K562 (cell line): Measurements from ENCODE around the gene KAZALD1. TPM values are rescaled to one million over a fixed set of nuclear protein-coding genes. Genes with fewer than 3 reads are reported as not detected.

Experiments used
- ATAC-seq: fragments of 200-7000 bp; cut with Tn5 transposase; 3 replicates; pipeline ENCODE4 v1.9.1; 2020; ENCODE audit warnings: moderate library complexity
- BruUV-seq: library from RNA; stranded (reverse); fragments of 400-500 nt; replicated peaks from 2 replicates; lab custom pipeline; 2021; lab: Mats Ljungman, UMichigan
- CTCF ChIA-PET: fragments of 300-600 bp; formaldehyde crosslinking; extraction: SDS; loops from one replicate; lab custom pipeline; 2021; ENCODE audit warnings: low intra/inter-chr PET ratio; lab: Yijun Ruan, JAX
- POLR2A ChIA-PET: fragments of 300-600, 350-650 bp; sonication (Branson Sonifier 250); formaldehyde crosslinking; extraction: SDS; loops from one replicate; lab custom pipeline; 2021; ENCODE audit warnings: antibody characterized with exemption, inconsistent platforms; lab: Yijun Ruan, JAX
- DNase-seq, 4 experiments: peaks; one replicate each; pipeline versions ENCODE4 v3.0.0 to v3.0.0-alpha.2; 2011 to 2018; ENCODE audit warnings: low spot score in 3 of 4, mixed read lengths in 3 of 4; ENCODE audit errors: extremely low read depth in 1 of 4
- FAIRE-seq: peaks from 2 replicates; lab custom pipeline; 2011; peaks lifted over from hg19 to GRCh38; lab: Jason Lieb, UNC
- H2AFZ ChIP-seq: 2 replicates; pipeline ENCODE4 v1.6.0; 2011; ENCODE audit warnings: low read depth, low read length, control low read depth, inconsistent platforms
- H3K27ac ChIP-seq: fragments of 200-600 bp; 3 replicates; pipeline ENCODE4 v1.8.0; 2011; ENCODE audit warnings: low read depth, mild to moderate bottlenecking, control low read depth, inconsistent platforms, low read length, moderate library complexity, mixed read lengths; ENCODE audit errors: extremely low read depth
- H3K27me3 ChIP-seq, 2 experiments: fragments of 300-600 bp in 1 of 2; 2 replicates in 1 of 2; 3 replicates in 1 of 2; pipeline versions ENCODE4 v1.6.0 to v1.8.0; 2011; ENCODE audit warnings: inconsistent platforms in 2 of 2, low read length in 2 of 2, mild to moderate bottlenecking in 1 of 2, mixed read lengths in 1 of 2, moderate library complexity in 1 of 2; ENCODE audit not compliant: control insufficient read depth in 2 of 2, insufficient read depth in 2 of 2
- H3K36me3 ChIP-seq: fragments of 300-600 bp; 3 replicates; pipeline ENCODE4 v1.8.0; 2011; ENCODE audit warnings: mild to moderate bottlenecking, low read length, inconsistent platforms; ENCODE audit not compliant: control insufficient read depth, insufficient read depth
- H3K4me1 ChIP-seq, 2 experiments: fragments of 200-600 bp in 1 of 2; replicated peaks in 1 of 2; 2 replicates in 1 of 2; 3 replicates in 1 of 2; pipeline versions ENCODE4 v1.5.1 to v1.8.0; 2011; ENCODE audit warnings: inconsistent platforms in 2 of 2, low read length in 2 of 2, mild to moderate bottlenecking in 1 of 2, mixed read lengths in 1 of 2, moderate library complexity in 1 of 2; ENCODE audit not compliant: control insufficient read depth in 2 of 2, insufficient read depth in 2 of 2
- H3K4me2 ChIP-seq: 2 replicates; pipeline ENCODE4 v1.6.1; 2011; ENCODE audit warnings: low read length, control low read depth, inconsistent platforms, mixed read lengths; ENCODE audit not compliant: insufficient read depth
- H3K4me3 ChIP-seq: fragments of 200-600 bp; sonication (generic), shearing (Covaris generic); 2 replicates; pipeline ENCODE4 v1.5.1; 2016; ENCODE audit warnings: control low read depth, inconsistent platforms
- H3K79me2 ChIP-seq: fragments of 200-600 bp; 3 replicates; pipeline ENCODE4 v1.8.0; 2011; ENCODE audit warnings: low read length, inconsistent platforms; ENCODE audit not compliant: control insufficient read depth, insufficient read depth
- H3K9ac ChIP-seq, 2 experiments: 2 replicates each; pipeline versions ENCODE4 v1.6.0 to v1.6.1; 2011; ENCODE audit warnings: low read depth in 2 of 2, low read length in 2 of 2, control low read depth in 1 of 2, inconsistent platforms in 1 of 2, mild to moderate bottlenecking in 1 of 2, mixed read lengths in 1 of 2; ENCODE audit not compliant: insufficient read depth in 1 of 2
- H3K9me1 ChIP-seq: one replicate; pipeline ENCODE4 v1.6.0; 2011; ENCODE audit warnings: inconsistent platforms, mild to moderate bottlenecking, low read length, moderate library complexity; ENCODE audit not compliant: control insufficient read depth, insufficient read depth
- H3K9me3 ChIP-seq: replicated peaks from 2 replicates; pipeline ENCODE4 v1.5.1; 2011; ENCODE audit warnings: low read depth, low read length, inconsistent platforms; ENCODE audit not compliant: control insufficient read depth, insufficient read depth
- H4K20me1 ChIP-seq: replicated peaks from 2 replicates; pipeline ENCODE4 v1.6.1; 2011; ENCODE audit warnings: low read length, inconsistent platforms, mixed read lengths; ENCODE audit not compliant: control insufficient read depth, insufficient read depth
- BCOR ChIP-seq: fragments of 450-650 bp; IDR thresholded peaks from 2 replicates; pipeline ENCODE4 v1.6.1; 2016
- L3MBTL2 ChIP-seq: fragments of 450-650 bp; IDR thresholded peaks from 2 replicates; pipeline ENCODE4 v1.6.1; 2016; ENCODE audit warnings: mild to moderate bottlenecking, moderate library complexity
- NFRKB ChIP-seq: fragments of 450-650 bp; IDR thresholded peaks from 2 replicates; pipeline ENCODE4 v1.6.1; 2016; ENCODE audit warnings: low read depth
- POU5F1 ChIP-seq: fragments of 150-350 bp; IDR thresholded peaks from 2 replicates; pipeline ENCODE4 v1.6.1; 2014; ENCODE audit warnings: borderline replicate concordance, low read length, low read depth, mild to moderate bottlenecking; ENCODE audit not compliant: partially characterized antibody
- ZNF644 ChIP-seq: fragments of 200-800 bp; sonication (Bioruptor generic); IDR thresholded peaks from 2 replicates; pipeline ENCODE4 v1.6.1; 2016; ENCODE audit warnings: low read depth, missing genetic modification characterization, missing compliant biosample characterization
- WGBS: fragments of 100-300 bp; shearing (Covaris generic); methylation state at CpG from one replicate; pipeline ENCODE4 v1.1.6; 2016; ENCODE audit warnings: low coverage, mixed read lengths; ENCODE audit not compliant: insufficient coverage; ENCODE audit errors: missing lambda C conversion rate; 5-methylcytosine and 5-hydroxymethylcytosine counted together
- in situ Hi-C: fragments of 300-500 bp; cut with MboI; formaldehyde crosslinking; loops from 4 replicates; pipeline ENCODE4 v1.15.0; 2018; ENCODE audit warnings: inconsistent platforms, mixed read lengths
- intact Hi-C: fragments of 100-400 bp; cut with micrococcal nuclease; formaldehyde crosslinking; loops from 2 replicates; pipeline ENCODE4 v1.14.2; 2022
- polyA plus RNA-seq, 8 experiments: library from polyadenylated mRNA; depleted of rRNA in 4 of 8; stranded (reverse) in 5 of 8; unstranded in 3 of 8; fragments of >200 nt; fragmentation: Nextera tagmentation in 2 of 8; fragmentation: Illumina TruSeq in 1 of 8; extraction: Ambion mirVana in 2 of 8; extraction: Trizol in 1 of 8; gene quantifications; 2 replicates each; pipeline versions ENCODE4 v1.2.1 to v1.2.3, GENCODE V29; 2011 to 2014; ENCODE audit warnings: inconsistent platforms in 1 of 8, missing spikeins in 1 of 8
- total RNA-seq, 7 experiments: library from RNA; depleted of rRNA in 6 of 7; stranded (reverse); fragments of >200 nt in 6 of 7; fragmentation: Illumina TruSeq in 2 of 7; extraction: Trizol in 2 of 7; gene quantifications; 2 replicates each; pipeline versions ENCODE4 v1.2.1 to v1.2.3, GENCODE V29; 2011 to 2021; ENCODE audit warnings: low replicate concordance in 1 of 7
- TF ChIP-seq, protein P1 (sequence below), 2 experiments: IDR thresholded peaks; 2 replicates each; pipeline ENCODE4 v1.6.1; 2011; ENCODE audit warnings: borderline replicate concordance in 1 of 2, control low read depth in 1 of 2, low read depth in 1 of 2, low read length in 1 of 2, mild to moderate bottlenecking in 1 of 2, mixed read lengths in 1 of 2, moderate library complexity in 1 of 2; ENCODE audit not compliant: insufficient read depth in 1 of 2, insufficient read length in 1 of 2, poor library complexity in 1 of 2, severe bottlenecking in 1 of 2; ENCODE audit errors: extremely low read depth in 1 of 2
- TF ChIP-seq, protein P2 (sequence below): fragments of 450-650 bp; IDR thresholded peaks from 2 replicates; pipeline ENCODE4 v1.6.1; 2016; ENCODE audit warnings: mild to moderate bottlenecking, moderate library complexity

KAZALD1 gene
- total and polyA plus RNA-seq, 9 of the 15 experiments (the other 6 are each of a cell fraction or from before 2014, with no cell fraction given) = 0.15 to 10.0 (median 4.9) TPM

DNA sequence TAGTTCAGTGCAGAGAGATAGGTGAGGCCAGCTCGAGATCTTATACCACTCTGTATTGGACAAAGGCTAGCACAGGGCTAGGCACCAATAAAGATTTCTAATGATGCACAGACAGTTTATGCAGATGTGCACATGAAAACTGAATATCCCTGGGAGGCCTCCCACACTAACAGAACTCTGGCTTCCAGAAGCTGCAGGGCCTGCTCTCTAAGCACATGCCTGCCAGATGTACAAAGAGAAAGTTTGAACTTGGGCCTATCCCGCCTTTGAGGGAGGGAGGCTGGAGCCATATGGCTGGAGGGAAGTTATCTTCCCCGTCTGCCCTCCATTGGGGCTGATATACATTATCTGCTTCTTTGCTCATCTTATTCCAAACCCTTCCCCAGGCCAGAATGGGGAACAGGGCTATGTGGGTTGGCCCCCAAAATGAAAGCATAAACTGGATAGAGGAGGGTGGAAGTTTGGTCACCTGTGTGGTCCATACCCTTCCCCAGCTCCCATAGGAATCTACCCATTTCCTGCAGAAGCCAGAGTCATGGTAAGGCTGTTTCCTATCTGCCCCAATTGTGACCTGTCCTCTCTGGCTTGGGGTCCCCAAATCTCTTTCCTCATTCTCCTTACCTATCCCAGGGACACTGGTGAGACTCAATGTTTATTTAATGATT, 3.8 kb downstream of the KAZALD1 start:
- Histone ChIP-seq H3K79me2 (peaks cover 30% of the 10 kb centered on the region), H4K20me1 (no peaks in the 10 kb centered on the region), H3K27me3 (no peaks in the 10 kb centered on the region), H3K36me3 (no peaks in the 10 kb centered on the region), H2AFZ (peak overlapping the region; percentile 83), H3K4me2 (peak overlapping the region; percentile 81), H3K9ac (peak overlapping the region; percentile 69 to 90; a peak in 3 of 4 replicates), H3K4me1 (peaks cover 43 to 73% of the 10 kb centered on the region in 2 experiments), H3K9me1 (no peaks in the 10 kb centered on the region), H3K4me3 (peak overlapping the region; percentile 58), H3K27ac (peak overlapping the region; percentile 88), H3K9me3 (no peaks in the 10 kb centered on the region)
- intact Hi-C loops = loop anchor here (2.0 to 10.0 kb wide), 4 partner anchors 23 to 989 kb away; partner anchors contain the start of genes ARMH3, PDZD7 and SFXN3
- in situ Hi-C loops = no loop called here
- ChIA-PET CTCF (interaction anchor here (2.9 to 3.7 kb wide), 3 partner anchors 15 to 47 kb away, joined by 18 to 37 read pairs (median 20); no protein-coding TSS in a partner anchor), POLR2A (interaction anchor here (0.6 kb wide), 1 partner anchor 9 kb away, joined by 3 read pairs; no protein-coding TSS in a partner anchor)
- ATAC-seq = no peak
- DNase-seq = no peak
- TSS peak; percentile 59 for BruUV-seq
- 24% methylated on average over 2 of the region's 3 CpGs for WGBS
- peak; percentile 23 for FAIRE-seq
- TF ChIP-seq L3MBTL2 (peak; percentile 22; the same call in 1 of the 2 replicates), BCOR (no peak), NFRKB (0 out of 2 replicates have a peak, but pooled peaks have one; percentile 48), ZNF644 (0 out of 2 replicates have a peak, but pooled peaks have one; percentile 36), POU5F1 (no peak)
- TF ChIP-seq, protein P1, sequence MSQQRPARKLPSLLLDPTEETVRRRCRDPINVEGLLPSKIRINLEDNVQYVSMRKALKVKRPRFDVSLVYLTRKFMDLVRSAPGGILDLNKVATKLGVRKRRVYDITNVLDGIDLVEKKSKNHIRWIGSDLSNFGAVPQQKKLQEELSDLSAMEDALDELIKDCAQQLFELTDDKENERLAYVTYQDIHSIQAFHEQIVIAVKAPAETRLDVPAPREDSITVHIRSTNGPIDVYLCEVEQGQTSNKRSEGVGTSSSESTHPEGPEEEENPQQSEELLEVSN (IDR thresholded peaks at IDR 0.05; ENCODE audit: borderline replicate concordance in 1 of 2, extremely low read depth in 1 of 2, insufficient read depth in 1 of 2, insufficient read length in 1 of 2, low read depth in 1 of 2, low read length in 1 of 2, poor library complexity in 1 of 2, severe bottlenecking in 1 of 2) = peak in 1 of 2 experiments; percentile 66
- TF ChIP-seq, protein P2, sequence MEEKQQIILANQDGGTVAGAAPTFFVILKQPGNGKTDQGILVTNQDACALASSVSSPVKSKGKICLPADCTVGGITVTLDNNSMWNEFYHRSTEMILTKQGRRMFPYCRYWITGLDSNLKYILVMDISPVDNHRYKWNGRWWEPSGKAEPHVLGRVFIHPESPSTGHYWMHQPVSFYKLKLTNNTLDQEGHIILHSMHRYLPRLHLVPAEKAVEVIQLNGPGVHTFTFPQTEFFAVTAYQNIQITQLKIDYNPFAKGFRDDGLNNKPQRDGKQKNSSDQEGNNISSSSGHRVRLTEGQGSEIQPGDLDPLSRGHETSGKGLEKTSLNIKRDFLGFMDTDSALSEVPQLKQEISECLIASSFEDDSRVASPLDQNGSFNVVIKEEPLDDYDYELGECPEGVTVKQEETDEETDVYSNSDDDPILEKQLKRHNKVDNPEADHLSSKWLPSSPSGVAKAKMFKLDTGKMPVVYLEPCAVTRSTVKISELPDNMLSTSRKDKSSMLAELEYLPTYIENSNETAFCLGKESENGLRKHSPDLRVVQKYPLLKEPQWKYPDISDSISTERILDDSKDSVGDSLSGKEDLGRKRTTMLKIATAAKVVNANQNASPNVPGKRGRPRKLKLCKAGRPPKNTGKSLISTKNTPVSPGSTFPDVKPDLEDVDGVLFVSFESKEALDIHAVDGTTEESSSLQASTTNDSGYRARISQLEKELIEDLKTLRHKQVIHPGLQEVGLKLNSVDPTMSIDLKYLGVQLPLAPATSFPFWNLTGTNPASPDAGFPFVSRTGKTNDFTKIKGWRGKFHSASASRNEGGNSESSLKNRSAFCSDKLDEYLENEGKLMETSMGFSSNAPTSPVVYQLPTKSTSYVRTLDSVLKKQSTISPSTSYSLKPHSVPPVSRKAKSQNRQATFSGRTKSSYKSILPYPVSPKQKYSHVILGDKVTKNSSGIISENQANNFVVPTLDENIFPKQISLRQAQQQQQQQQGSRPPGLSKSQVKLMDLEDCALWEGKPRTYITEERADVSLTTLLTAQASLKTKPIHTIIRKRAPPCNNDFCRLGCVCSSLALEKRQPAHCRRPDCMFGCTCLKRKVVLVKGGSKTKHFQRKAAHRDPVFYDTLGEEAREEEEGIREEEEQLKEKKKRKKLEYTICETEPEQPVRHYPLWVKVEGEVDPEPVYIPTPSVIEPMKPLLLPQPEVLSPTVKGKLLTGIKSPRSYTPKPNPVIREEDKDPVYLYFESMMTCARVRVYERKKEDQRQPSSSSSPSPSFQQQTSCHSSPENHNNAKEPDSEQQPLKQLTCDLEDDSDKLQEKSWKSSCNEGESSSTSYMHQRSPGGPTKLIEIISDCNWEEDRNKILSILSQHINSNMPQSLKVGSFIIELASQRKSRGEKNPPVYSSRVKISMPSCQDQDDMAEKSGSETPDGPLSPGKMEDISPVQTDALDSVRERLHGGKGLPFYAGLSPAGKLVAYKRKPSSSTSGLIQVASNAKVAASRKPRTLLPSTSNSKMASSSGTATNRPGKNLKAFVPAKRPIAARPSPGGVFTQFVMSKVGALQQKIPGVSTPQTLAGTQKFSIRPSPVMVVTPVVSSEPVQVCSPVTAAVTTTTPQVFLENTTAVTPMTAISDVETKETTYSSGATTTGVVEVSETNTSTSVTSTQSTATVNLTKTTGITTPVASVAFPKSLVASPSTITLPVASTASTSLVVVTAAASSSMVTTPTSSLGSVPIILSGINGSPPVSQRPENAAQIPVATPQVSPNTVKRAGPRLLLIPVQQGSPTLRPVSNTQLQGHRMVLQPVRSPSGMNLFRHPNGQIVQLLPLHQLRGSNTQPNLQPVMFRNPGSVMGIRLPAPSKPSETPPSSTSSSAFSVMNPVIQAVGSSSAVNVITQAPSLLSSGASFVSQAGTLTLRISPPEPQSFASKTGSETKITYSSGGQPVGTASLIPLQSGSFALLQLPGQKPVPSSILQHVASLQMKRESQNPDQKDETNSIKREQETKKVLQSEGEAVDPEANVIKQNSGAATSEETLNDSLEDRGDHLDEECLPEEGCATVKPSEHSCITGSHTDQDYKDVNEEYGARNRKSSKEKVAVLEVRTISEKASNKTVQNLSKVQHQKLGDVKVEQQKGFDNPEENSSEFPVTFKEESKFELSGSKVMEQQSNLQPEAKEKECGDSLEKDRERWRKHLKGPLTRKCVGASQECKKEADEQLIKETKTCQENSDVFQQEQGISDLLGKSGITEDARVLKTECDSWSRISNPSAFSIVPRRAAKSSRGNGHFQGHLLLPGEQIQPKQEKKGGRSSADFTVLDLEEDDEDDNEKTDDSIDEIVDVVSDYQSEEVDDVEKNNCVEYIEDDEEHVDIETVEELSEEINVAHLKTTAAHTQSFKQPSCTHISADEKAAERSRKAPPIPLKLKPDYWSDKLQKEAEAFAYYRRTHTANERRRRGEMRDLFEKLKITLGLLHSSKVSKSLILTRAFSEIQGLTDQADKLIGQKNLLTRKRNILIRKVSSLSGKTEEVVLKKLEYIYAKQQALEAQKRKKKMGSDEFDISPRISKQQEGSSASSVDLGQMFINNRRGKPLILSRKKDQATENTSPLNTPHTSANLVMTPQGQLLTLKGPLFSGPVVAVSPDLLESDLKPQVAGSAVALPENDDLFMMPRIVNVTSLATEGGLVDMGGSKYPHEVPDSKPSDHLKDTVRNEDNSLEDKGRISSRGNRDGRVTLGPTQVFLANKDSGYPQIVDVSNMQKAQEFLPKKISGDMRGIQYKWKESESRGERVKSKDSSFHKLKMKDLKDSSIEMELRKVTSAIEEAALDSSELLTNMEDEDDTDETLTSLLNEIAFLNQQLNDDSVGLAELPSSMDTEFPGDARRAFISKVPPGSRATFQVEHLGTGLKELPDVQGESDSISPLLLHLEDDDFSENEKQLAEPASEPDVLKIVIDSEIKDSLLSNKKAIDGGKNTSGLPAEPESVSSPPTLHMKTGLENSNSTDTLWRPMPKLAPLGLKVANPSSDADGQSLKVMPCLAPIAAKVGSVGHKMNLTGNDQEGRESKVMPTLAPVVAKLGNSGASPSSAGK = peak; percentile 82
